Transverse colon (tissue), 4 donors: ENCODE results near the gene HSD17B7.
"Not testable (repeated sequence)": the region's sequence is repeated elsewhere in the genome, so short reads cannot be mapped to it uniquely, and the experiment has no call there.

Experiments
- EP300 ChIP-seq: sonication (generic); formaldehyde crosslinking; IDR thresholded peaks from one replicate; pipeline ENCODE4 v1.6.1; 2017; ENCODE audit warnings: antibody characterized with exemption, low read depth
- POLR2A ChIP-seq: fragments of 450-650 bp; IDR thresholded peaks from one replicate; pipeline ENCODE4 v1.6.1; 2016; ENCODE audit warnings: antibody characterized with exemption, mild to moderate bottlenecking, moderate library complexity
- POLR2AphosphoS5 ChIP-seq, 3 donors: sonication (generic); formaldehyde crosslinking; IDR thresholded peaks; one replicate each; pipeline ENCODE4 v1.6.1; 2016; ENCODE audit warnings: antibody characterized with exemption in 3 of 3
- TF ChIP-seq, protein P1 (sequence below), 5 experiments: fragments of 200-600 bp in 3 of 5; fragments of 450-650 bp in 2 of 5; sonication (generic) in 3 of 5; IDR thresholded peaks; 1 replicate in 2 of 5; 2 replicates in 3 of 5; pipeline ENCODE4 v1.5.1; 2016 to 2017; ENCODE audit warnings: antibody characterized with exemption in 5 of 5, inconsistent platforms in 3 of 5, mild to moderate bottlenecking in 2 of 5, moderate library complexity in 1 of 5

GRCh38 chr1:162799995-162800830 lies 9.7 kb downstream of the HSD17B7 start:
- TF ChIP-seq, protein P1, sequence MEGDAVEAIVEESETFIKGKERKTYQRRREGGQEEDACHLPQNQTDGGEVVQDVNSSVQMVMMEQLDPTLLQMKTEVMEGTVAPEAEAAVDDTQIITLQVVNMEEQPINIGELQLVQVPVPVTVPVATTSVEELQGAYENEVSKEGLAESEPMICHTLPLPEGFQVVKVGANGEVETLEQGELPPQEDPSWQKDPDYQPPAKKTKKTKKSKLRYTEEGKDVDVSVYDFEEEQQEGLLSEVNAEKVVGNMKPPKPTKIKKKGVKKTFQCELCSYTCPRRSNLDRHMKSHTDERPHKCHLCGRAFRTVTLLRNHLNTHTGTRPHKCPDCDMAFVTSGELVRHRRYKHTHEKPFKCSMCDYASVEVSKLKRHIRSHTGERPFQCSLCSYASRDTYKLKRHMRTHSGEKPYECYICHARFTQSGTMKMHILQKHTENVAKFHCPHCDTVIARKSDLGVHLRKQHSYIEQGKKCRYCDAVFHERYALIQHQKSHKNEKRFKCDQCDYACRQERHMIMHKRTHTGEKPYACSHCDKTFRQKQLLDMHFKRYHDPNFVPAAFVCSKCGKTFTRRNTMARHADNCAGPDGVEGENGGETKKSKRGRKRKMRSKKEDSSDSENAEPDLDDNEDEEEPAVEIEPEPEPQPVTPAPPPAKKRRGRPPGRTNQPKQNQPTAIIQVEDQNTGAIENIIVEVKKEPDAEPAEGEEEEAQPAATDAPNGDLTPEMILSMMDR (IDR thresholded peaks at IDR 0.05), result peak; percentile 46 to 73 (median 55)
- not testable (repeated sequence) for TF ChIP-seq POLR2A; POLR2AphosphoS5 (IDR thresholded peaks at IDR 0.05); EP300
